ENCODE data around the gene IFT122. TPM values are rescaled to one million over a fixed set of nuclear protein-coding genes. Genes with fewer than 3 reads are reported as not detected.

IFT122 gene
- total and polyA plus RNA-seq, 5 donors from 2014 or later, result 2.5 to 19.3 (median 4.6) TPM

DNA sequence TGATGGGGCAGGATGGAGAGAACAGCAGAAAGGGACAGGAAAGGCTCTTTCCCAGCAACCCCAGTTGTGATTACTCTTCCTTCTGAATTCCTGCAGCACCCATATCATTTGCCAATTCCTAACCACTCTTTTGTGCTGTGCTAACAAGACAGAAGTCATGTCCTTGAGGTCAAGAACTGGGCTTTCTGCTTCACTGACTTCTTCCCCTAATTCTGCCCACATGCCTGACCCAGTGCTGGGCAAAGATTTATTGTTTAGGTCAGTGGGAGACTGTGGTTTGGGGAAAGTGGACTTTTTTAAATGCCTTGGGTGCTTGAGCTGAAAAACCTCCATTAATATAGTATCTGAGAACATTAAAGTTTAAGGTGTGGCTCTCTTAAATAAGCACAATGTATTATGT, 7.4 kb upstream of the IFT122 start:
- Histone ChIP-seq H3K27ac (ENCODE audit: insufficient read depth, low read length, poor library complexity, severe bottlenecking) (no peak overlapping the region), H3K9me3 (ENCODE audit: control insufficient read depth in 2 of 2, low read length in 2 of 2) (no peaks in the 10 kb centered on the region), H3K4me3 (ENCODE audit: low read depth, low read length) (no peak overlapping the region), H3K4me1 (ENCODE audit: control insufficient read depth, insufficient read depth, low read length, poor library complexity, severe bottlenecking) (peaks cover 28% of the 10 kb centered on the region), H3K27me3 (ENCODE audit: control insufficient read depth, insufficient read depth, low read length) (no peaks in the 10 kb centered on the region), H3K36me3 (ENCODE audit: control insufficient read depth, insufficient read depth, low read length) (peaks cover 53% of the 10 kb centered on the region)
- Mint-ChIP-seq H3K27ac (no peak overlapping the region), H3K4me3 (no peak overlapping the region), H3K27me3 (peaks cover 3% of the 10 kb centered on the region), H3K36me3 (peaks cover 30% of the 10 kb centered on the region), H3K9me3 (no peaks in the 10 kb centered on the region), H3K4me1 (peaks cover 33 to 54% (median 48%) of the 10 kb centered on the region in 4 donors)
- no peak for ATAC-seq (ENCODE audit: low read depth in 2 of 2)
- DNase-seq, result no peak

DNA sequence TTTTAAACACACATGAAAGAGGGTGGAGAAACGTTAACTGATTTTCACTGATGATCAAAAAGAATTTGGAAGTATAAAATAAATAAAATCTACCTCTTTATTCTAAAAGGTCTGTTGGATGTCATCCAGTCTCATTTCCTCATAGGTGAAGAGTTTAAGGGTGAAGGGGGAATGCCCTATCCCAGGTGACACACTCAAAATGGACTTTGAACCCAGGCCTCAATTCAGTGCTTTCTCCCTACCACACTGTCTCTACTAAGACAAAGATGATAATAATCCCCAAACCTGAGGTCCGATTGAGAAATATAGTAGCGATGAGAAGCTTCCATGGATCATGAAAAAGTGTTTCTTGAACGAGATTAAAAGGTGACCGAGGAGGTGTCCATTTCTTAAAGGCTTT, 6.5 kb upstream of the IFT122 start:
- Mint-ChIP-seq H3K9me3 (no peaks in the 10 kb centered on the region), H3K27me3 (no peaks in the 10 kb centered on the region), H3K4me3 (peak overlapping the region in 1 of 4 donors; percentile 49), H3K36me3 (peaks cover 30% of the 10 kb centered on the region), H3K4me1 (peaks cover 26 to 54% (median 44%) of the 10 kb centered on the region in 4 donors), H3K27ac (peak overlapping the region in 1 of 3 donors; percentile 51)
- no peak for ATAC-seq (ENCODE audit: low read depth in 2 of 2)
- peaks cover 26% of the 10 kb centered on the region for H3K4me1 ChIP-seq (ENCODE audit: control insufficient read depth, insufficient read depth, low read length, poor library complexity, severe bottlenecking)
- no peak for DNase-seq
- H3K27me3 ChIP-seq (ENCODE audit: control insufficient read depth, insufficient read depth, low read length), result no peaks in the 10 kb centered on the region
- H3K27ac ChIP-seq (ENCODE audit: insufficient read depth, low read length, poor library complexity, severe bottlenecking), result no peak overlapping the region
- no peaks in the 10 kb centered on the region for H3K9me3 ChIP-seq (ENCODE audit: control insufficient read depth in 2 of 2, low read length in 2 of 2)
- no peak overlapping the region for H3K4me3 ChIP-seq (ENCODE audit: low read depth, low read length)
- peaks cover 56% of the 10 kb centered on the region for H3K36me3 ChIP-seq (ENCODE audit: control insufficient read depth, insufficient read depth, low read length)

DNA sequence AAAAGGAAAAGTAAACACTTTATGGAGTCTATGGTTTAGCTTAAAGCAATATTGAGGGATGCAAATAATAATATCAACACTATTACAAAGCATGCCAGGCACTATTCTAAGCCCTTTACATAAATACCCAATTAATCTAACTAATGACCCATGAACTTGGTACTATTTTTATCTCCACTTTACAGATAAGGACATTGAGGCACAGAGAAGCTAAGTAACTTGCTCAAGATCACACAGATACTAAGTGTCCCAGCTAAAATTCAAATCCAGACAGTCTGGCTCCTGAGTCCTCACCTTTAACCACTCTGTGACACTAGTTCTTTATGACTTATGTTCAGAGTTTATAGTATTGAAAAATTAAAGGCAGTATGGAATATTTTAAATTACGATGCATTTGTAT, 5.9 kb upstream of the IFT122 start:
- H3K27ac ChIP-seq (ENCODE audit: insufficient read depth, low read length, poor library complexity, severe bottlenecking), result no peak overlapping the region
- peaks cover 20 to 54% (median 38%) of the 10 kb centered on the region in 4 donors for H3K4me1 Mint-ChIP-seq

DNA sequence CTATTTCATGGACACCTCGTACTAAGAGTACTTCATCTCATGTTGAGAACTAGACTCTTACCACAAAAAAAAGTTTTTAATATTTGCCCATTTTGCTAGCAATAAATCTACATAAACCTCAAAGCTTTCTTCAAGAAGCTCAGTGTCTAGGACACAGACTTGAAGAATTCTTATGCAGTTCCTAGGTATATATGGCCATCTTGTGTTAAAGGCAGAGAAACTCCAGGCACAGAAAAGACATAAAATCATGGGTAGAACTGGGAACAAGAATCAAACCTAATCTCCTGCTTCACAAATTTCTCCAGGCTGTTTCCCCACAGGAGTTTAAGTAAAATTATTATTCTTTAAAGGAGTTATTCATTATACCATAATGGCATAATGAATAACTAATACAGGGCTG, 4.7 kb upstream of the IFT122 start:
- Mint-ChIP-seq H3K4me1 (peaks cover 23 to 63% (median 41%) of the 10 kb centered on the region in 4 donors), H3K27ac (peak overlapping the region; percentile 16 to 60 (median 54)), H3K9me3 (no peaks in the 10 kb centered on the region), H3K36me3 (peaks cover 27% of the 10 kb centered on the region), H3K27me3 (no peaks in the 10 kb centered on the region), H3K4me3 (peak overlapping the region; percentile 10 to 65 (median 46))
- H3K4me1 ChIP-seq (ENCODE audit: control insufficient read depth, insufficient read depth, low read length, poor library complexity, severe bottlenecking), result peaks cover 33% of the 10 kb centered on the region
- ATAC-seq (ENCODE audit: low read depth in 2 of 2), result no peak
- H3K27me3 ChIP-seq (ENCODE audit: control insufficient read depth, insufficient read depth, low read length), result no peaks in the 10 kb centered on the region
- peaks cover 56% of the 10 kb centered on the region for H3K36me3 ChIP-seq (ENCODE audit: control insufficient read depth, insufficient read depth, low read length)
- H3K9me3 ChIP-seq (ENCODE audit: control insufficient read depth in 2 of 2, low read length in 2 of 2), result no peaks in the 10 kb centered on the region
- no peak for DNase-seq
- H3K27ac ChIP-seq (ENCODE audit: insufficient read depth, low read length, poor library complexity, severe bottlenecking), result peak overlapping the region; percentile 36
- peak overlapping the region; percentile 27 for H3K4me3 ChIP-seq (ENCODE audit: low read depth, low read length)

More for the DNA sequence above, 5.9 kb upstream of the IFT122 start:
- Histone ChIP-seq H3K4me3 (ENCODE audit: low read depth, low read length) (no peak overlapping the region), H3K27me3 (ENCODE audit: control insufficient read depth, insufficient read depth, low read length) (no peaks in the 10 kb centered on the region), H3K9me3 (ENCODE audit: control insufficient read depth in 2 of 2, low read length in 2 of 2) (no peaks in the 10 kb centered on the region), H3K4me1 (ENCODE audit: control insufficient read depth, insufficient read depth, low read length, poor library complexity, severe bottlenecking) (peaks cover 29% of the 10 kb centered on the region), H3K36me3 (ENCODE audit: control insufficient read depth, insufficient read depth, low read length) (peaks cover 56% of the 10 kb centered on the region)
- no peak for ATAC-seq (ENCODE audit: low read depth in 2 of 2)
- peak overlapping the region in 1 of 3 donors; percentile 51 for H3K27ac Mint-ChIP-seq
- no peak for DNase-seq
- no peaks in the 10 kb centered on the region for H3K9me3 Mint-ChIP-seq
- peaks cover 30% of the 10 kb centered on the region for H3K36me3 Mint-ChIP-seq
- peak overlapping the region in 2 of 4 donors; percentile 28 to 49 for H3K4me3 Mint-ChIP-seq
- H3K27me3 Mint-ChIP-seq, result no peaks in the 10 kb centered on the region

DNA sequence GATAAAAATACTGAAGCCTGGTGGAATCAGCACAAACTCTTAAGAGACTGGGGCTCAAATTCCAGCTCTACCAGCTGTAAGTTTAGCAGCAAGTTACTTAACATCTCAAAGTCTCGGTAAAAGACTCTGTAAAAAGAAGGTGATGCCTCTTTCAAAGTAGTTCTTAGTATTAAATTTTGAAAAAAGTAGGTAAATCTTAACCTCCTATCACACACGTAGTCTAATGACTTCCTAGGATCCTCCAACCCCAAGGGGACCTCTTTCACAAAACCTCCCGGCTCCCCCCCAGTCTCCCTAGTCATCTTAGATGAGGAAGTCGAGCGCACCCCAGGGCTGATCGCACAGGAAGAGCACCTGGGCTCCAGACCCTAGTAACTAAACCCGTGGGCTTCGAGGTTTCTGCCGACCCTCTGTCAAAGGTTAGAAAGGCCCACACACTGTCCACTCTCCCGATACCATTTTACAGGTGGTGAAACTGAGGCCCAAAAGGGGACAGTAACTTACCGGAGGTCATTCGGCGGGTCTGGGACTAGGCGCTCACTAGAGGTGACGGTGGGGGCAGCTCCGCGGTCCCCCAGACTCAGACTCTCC, 703 bp upstream of the IFT122 start:
- peaks cover 51% of the 10 kb centered on the region for H3K4me1 ChIP-seq (ENCODE audit: control insufficient read depth, insufficient read depth, low read length, poor library complexity, severe bottlenecking)
- no peaks in the 10 kb centered on the region for H3K27me3 Mint-ChIP-seq
- H3K27ac Mint-ChIP-seq, result peak overlapping the region; percentile 96 to 99 (median 97)
- peak overlapping the region; percentile 92 for H3K27ac ChIP-seq (ENCODE audit: insufficient read depth, low read length, poor library complexity, severe bottlenecking)
- ATAC-seq (ENCODE audit: low read depth in 2 of 2), result no peak
- no peaks in the 10 kb centered on the region for H3K27me3 ChIP-seq (ENCODE audit: control insufficient read depth, insufficient read depth, low read length)
- H3K9me3 ChIP-seq (ENCODE audit: control insufficient read depth in 2 of 2, low read length in 2 of 2), result no peaks in the 10 kb centered on the region
- peak in 2 of 3 donors; percentile 43 to 71 for DNase-seq
- peaks cover 20% of the 10 kb centered on the region for H3K36me3 ChIP-seq (ENCODE audit: control insufficient read depth, insufficient read depth, low read length)
- H3K4me1 Mint-ChIP-seq, result peaks cover 33 to 92% (median 58%) of the 10 kb centered on the region in 4 donors
- no peaks in the 10 kb centered on the region for H3K9me3 Mint-ChIP-seq
- H3K36me3 Mint-ChIP-seq, result peaks cover 13% of the 10 kb centered on the region
- H3K4me3 Mint-ChIP-seq, result peak overlapping the region; percentile 93 to 98 (median 94)
- H3K4me3 ChIP-seq (ENCODE audit: low read depth, low read length), result peak overlapping the region; percentile 92

DNA sequence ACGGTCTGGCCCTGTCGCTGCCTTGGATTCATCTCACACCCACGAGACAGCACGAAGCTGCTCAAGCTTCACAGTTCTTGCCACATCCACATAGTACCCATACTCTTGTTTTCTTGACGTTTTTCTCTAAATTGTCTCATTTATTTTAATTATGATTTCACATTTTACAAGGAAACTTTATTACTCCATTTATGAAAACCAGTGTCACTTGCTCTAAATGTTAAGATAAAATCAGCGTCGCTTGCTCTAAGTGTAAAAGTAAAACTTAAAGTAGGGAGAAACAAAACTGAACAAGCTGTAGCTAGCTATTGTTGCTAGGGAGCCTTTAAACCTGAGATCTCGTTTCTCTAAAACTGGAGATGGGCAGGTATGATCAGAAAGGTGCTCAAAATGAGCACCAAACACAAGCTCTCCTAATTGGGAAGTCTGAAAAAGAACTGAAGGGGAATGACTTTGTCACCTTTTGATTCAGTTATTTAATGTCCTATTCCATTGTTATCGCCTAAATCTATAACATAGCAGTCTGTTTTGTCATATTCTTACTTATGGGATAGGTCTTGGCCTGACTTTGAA, 680 bp downstream of the IFT122 start:
- H3K4me1 ChIP-seq (ENCODE audit: control insufficient read depth, insufficient read depth, low read length, poor library complexity, severe bottlenecking), result peaks cover 42% of the 10 kb centered on the region
- H3K27me3 Mint-ChIP-seq, result no peaks in the 10 kb centered on the region
- no peaks in the 10 kb centered on the region for H3K27me3 ChIP-seq (ENCODE audit: control insufficient read depth, insufficient read depth, low read length)
- peaks cover 21 to 78% (median 47%) of the 10 kb centered on the region in 4 donors for H3K4me1 Mint-ChIP-seq
- no peaks in the 10 kb centered on the region for H3K9me3 Mint-ChIP-seq
- peaks cover 13% of the 10 kb centered on the region for H3K36me3 Mint-ChIP-seq
- peaks cover 10% of the 10 kb centered on the region for H3K36me3 ChIP-seq (ENCODE audit: control insufficient read depth, insufficient read depth, low read length)
- peak overlapping the region; percentile 96 to 99 (median 97) for H3K27ac Mint-ChIP-seq
- ATAC-seq (ENCODE audit: low read depth in 2 of 2), result no peak
- H3K4me3 Mint-ChIP-seq, result peak overlapping the region; percentile 93 to 98 (median 94)
- H3K27ac ChIP-seq (ENCODE audit: insufficient read depth, low read length, poor library complexity, severe bottlenecking), result peak overlapping the region; percentile 92
- no peaks in the 10 kb centered on the region for H3K9me3 ChIP-seq (ENCODE audit: control insufficient read depth in 2 of 2, low read length in 2 of 2)
- DNase-seq, result no peak
- peak overlapping the region; percentile 91 for H3K4me3 ChIP-seq (ENCODE audit: low read depth, low read length)

DNA sequence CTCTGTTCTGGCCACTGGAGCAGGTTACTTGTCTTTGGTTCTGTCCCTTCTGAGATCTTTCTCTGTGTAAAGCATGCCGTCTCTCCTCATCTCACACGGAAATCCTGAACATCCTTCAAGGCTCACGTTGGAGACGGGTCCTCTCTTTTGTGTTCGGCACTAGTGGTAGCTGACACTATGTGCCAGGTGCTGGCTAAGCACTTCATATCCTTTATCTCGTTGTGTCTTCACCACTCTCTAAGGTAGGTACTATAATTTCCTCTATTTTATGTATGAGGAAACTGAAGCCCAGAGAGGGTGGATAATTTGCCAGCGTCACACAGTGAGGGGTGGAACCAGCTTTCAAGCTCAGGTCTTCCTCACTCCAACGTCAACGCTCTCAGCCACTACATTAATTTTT, 1.2 kb downstream of the IFT122 start:
- H3K27ac Mint-ChIP-seq, result peak overlapping the region; percentile 96 to 99 (median 97)
- peaks cover 37% of the 10 kb centered on the region for H3K4me1 ChIP-seq (ENCODE audit: control insufficient read depth, insufficient read depth, low read length, poor library complexity, severe bottlenecking)

More for the DNA sequence above, 1.2 kb downstream of the IFT122 start:
- ATAC-seq (ENCODE audit: low read depth in 2 of 2), result no peak
- no peaks in the 10 kb centered on the region for H3K27me3 ChIP-seq (ENCODE audit: control insufficient read depth, insufficient read depth, low read length)
- peak overlapping the region; percentile 92 for H3K27ac ChIP-seq (ENCODE audit: insufficient read depth, low read length, poor library complexity, severe bottlenecking)
- no peaks in the 10 kb centered on the region for H3K9me3 ChIP-seq (ENCODE audit: control insufficient read depth in 2 of 2, low read length in 2 of 2)
- H3K27me3 Mint-ChIP-seq, result no peaks in the 10 kb centered on the region
- DNase-seq, result peak in 2 of 3 donors; percentile 20 to 47
- peaks cover 17 to 73% (median 43%) of the 10 kb centered on the region in 4 donors for H3K4me1 Mint-ChIP-seq
- no peaks in the 10 kb centered on the region for H3K9me3 Mint-ChIP-seq
- peaks cover 7% of the 10 kb centered on the region for H3K36me3 ChIP-seq (ENCODE audit: control insufficient read depth, insufficient read depth, low read length)
- H3K36me3 Mint-ChIP-seq, result peaks cover 13% of the 10 kb centered on the region
- peak overlapping the region; percentile 91 for H3K4me3 ChIP-seq (ENCODE audit: low read depth, low read length)
- H3K4me3 Mint-ChIP-seq, result peak overlapping the region; percentile 93 to 98 (median 94)
